ENCODE results near the gene C5orf63. TPM values are rescaled to one million over a fixed set of nuclear protein-coding genes. Genes with fewer than 3 reads are reported as not detected.
"Not testable (repeated sequence)": the region's sequence is repeated elsewhere in the genome, so short reads cannot be mapped to it uniquely, and the experiment has no call there.

The C5orf63 gene
- polyA plus RNA-seq, 4 donors, result 8.8 to 21.1 (median 13.1) TPM

DNA sequence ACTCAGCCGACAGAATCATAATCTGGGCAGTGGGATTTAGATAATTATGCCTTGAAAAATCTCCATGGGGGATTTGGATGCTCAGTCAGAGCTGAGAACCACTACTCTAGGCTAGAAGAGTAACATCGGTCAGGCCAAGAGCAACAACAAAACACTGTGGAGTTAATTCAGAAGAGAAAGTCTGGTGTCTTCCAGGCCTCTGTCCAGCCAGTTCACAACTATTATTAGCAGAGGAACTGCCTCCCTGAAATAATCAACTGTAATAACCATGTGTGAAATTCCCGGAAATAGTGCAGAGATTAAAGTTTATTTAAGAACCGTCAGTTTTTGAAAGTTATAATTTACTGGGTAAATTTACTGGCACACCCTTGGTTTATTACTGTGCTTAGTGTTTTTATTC is 34.8 kb downstream of the C5orf63 start:
- no peak for DNase-seq (ENCODE audit: low read depth in 4 of 4, low spot score in 3 of 4)

GRCh38 chr5:127031863-127032232 is 41.5 kb downstream of the C5orf63 start:
- DNase-seq (ENCODE audit: low read depth in 4 of 4, low spot score in 3 of 4), result no peak

DNA sequence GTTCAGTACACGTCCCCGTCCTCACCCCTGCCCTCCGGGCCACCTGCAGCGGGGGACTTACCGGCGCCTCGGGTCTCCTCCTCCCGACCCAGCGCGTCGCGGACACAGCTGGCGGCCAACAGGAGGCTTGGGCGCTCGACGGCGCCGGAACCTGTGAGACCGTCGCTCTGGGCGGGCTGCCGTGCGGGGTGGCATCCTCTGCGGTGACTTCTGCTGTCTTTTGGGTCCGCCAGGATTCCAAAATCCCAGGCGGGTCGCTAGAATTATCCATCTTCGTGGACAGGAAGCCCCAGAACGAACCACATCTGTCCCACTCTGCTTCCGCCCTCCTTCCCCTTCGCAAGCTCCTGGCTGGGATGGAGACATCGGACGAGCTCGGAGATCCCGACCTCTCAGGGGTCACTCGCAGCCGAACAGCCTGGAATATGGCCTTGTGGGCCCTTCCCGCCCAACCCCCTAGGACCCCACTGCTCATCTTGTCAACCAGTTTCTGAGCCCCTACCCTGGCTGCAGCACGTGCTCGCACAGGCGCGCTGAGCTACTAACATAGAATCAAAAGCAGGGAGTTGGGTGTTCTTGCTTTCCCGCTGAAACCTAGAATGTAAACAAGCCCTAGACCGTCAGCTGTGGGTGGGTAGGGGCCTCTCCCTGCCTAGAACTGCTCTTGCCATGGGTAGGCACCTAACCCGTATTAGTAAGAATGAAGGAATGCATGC is 42.0 kb downstream of the C5orf63 start:
- DNase-seq (ENCODE audit: low read depth in 4 of 4, low spot score in 3 of 4), result no peak

GRCh38 chr5:127030259-127031146 is 42.8 kb downstream of the C5orf63 start, which contains the start of gene MARCHF3:
Gene MARCHF3, minus strand, starts transcription at chr5:127030558. Its CDS starts 112,387 bp downstream, at chr5:126918171.
- DNase-seq (ENCODE audit: low read depth in 4 of 4, low spot score in 3 of 4), result peak; percentile 89 to 93 (median 92)

GRCh38 chr5:127029581-127030258 is 43.6 kb downstream of the C5orf63 start:
- peak in 3 of 4 donors; percentile 31 to 49 (median 39) for DNase-seq (ENCODE audit: low read depth in 4 of 4, low spot score in 3 of 4)

DNA sequence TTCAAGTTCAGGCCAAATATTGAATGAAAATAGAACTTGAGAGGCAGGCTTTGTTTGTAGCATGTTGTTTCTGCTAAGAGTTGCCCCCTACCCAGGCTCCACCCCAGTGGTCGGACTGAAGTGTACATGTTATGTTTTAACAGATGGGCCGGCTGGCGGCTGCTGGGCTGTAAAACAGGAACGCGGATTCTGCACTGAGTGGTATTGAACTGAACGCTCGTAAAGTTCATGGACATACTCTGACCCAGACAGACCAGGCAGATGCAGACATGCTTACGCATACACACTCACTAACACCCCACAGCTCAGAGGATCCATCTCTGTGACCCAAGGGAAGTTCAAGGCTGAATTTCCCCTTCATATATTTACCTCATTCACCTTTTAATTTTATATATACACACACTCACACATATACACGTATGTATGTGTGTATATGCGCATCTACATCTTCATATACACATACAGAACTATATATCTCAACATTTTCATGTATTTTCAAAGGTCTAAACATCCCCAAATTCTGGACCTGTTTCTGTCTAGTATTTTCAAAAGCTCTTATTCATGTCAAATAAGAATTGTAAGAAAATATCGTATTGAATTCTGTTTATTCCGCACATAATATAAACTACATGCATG is 44.4 kb downstream of the C5orf63 start:
- peak in 1 of 4 donors; percentile 12 for DNase-seq (ENCODE audit: low read depth in 4 of 4, low spot score in 3 of 4)

DNA sequence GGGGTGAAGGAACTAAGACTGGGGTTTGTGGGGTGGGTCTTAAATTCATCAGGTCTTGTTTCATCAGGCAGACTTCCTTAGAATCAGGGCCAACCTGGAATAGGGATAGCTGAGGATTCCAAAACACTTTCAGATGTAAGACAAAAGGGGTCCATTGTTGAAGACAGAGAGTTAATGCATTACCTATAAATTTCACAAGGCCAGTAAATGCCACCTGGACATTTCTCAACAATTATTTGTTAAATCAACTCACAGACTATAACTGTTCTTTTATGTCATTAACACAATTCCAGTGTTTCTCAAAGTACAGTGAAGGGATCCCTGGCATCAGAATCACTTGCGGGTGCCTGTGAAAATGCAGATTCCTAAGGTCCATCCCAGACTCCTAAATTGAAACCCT is 45.8 kb downstream of the C5orf63 start:
- DNase-seq (ENCODE audit: low read depth in 4 of 4, low spot score in 3 of 4), result no peak

DNA sequence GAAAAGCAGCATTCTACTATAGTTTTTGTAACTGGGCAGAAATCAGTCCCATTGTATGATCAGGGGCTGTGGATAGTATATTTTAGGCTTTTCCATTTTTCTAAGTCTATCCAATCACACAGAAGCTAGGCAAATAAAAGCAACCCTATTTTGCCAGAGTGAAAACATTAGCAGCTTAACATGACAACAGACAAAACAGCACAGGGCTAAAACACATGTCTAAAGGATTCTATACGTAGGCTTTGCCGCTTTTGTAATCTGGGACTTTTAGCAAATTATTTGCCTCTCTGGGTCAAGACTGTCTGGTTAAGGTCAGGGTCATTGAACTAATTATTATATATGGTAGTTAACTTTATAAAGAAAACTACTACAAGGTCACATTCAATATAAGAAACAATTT is 47.1 kb downstream of the C5orf63 start:
- DNase-seq (ENCODE audit: low read depth in 4 of 4, low spot score in 3 of 4), result no peak

DNA sequence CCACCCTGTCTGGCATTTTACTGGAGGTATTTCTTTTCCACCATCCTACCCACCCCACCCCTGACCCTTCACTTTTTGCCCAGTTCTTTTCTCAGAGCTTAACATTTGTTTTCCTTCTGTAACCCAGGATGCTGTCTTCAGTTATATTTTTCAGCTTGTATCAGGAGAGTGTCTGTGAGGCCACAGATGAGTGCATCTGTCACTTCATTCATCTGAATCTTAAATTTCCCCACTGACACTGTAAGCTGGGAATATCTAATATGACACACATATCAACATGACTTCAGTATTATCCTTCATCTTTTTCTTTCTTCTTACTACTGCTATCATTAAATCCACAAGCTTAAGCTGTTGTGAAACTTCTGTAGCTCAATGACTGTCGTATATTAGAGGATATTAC is 47.8 kb downstream of the C5orf63 start:
- DNase-seq (ENCODE audit: low read depth in 4 of 4, low spot score in 3 of 4), result no peak

DNA sequence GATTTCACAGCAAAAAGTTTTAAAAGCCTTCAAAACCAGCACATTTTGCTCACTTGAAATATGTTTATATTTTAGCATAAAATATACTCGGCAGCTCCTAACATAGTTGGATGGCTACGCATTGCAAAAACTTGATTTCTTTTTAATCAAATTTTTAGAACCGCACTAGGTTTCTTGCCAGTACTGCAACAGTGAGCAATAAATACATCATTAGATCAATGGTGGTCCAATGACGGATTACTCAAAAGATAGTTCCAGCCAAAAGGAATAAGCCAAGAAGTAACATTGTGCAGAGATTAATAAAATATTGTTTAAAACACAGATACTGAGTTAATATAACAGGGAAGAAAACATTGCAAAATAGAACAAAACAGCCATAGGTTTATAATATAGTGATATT is 48.5 kb downstream of the C5orf63 start:
- DNase-seq (ENCODE audit: low read depth in 4 of 4, low spot score in 3 of 4), result no peak

DNA sequence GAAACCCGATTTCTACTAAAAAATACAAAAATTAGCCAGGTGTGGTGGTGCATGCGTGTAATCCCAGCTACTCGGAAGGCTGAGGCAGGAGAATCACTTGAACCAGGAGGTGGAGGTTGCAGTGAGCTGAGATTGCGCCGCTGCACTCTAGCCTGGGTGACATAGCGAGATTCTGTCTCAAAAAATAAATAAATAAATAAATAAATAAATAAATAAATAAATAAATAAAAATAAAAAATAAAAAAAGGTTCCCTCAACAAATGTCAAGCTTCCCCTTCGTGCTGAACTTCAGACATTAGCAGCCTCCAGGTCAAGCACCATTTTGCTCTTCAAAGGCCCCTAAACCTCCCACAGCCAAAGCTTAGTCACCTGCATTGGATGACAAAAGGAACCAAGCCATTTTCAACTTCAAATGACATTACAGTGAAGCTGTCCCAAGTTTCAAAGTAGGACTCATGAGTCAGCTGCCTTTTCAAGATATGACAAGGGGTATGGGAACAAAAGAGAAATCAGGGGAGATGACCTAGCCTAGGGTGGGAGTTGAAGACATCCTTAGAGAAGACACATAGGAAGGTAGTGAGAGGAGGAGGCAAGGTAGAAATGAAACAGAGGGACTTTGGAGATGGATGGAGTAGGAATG is 49.6 kb downstream of the C5orf63 start:
- DNase-seq (ENCODE audit: low read depth in 4 of 4, low spot score in 3 of 4), result not testable (repeated sequence)

- DNase-seq (ENCODE audit: low read depth in 4 of 4, low spot score in 3 of 4), result no peak
Measured at GRCh38 chr5:127022846-127023245, 50.5 kb downstream of the C5orf63 start.

GRCh38 chr5:127019928-127020327 is 53.4 kb downstream of the C5orf63 start:
- no peak for DNase-seq (ENCODE audit: low read depth in 4 of 4, low spot score in 3 of 4)

- not testable (repeated sequence) for DNase-seq (ENCODE audit: low read depth in 4 of 4, low spot score in 3 of 4)
Measured at GRCh38 chr5:127016722-127017121, 56.6 kb downstream of the C5orf63 start.

GRCh38 chr5:127015716-127016115 is 57.6 kb downstream of the C5orf63 start:
- no peak for DNase-seq (ENCODE audit: low read depth in 4 of 4, low spot score in 3 of 4)

GRCh38 chr5:127014573-127014972 is 58.7 kb downstream of the C5orf63 start:
- DNase-seq (ENCODE audit: low read depth in 4 of 4, low spot score in 3 of 4), result no peak

- DNase-seq (ENCODE audit: low read depth in 4 of 4, low spot score in 3 of 4), result no peak
Measured at GRCh38 chr5:127013407-127013806, 59.9 kb downstream of the C5orf63 start.

DNA sequence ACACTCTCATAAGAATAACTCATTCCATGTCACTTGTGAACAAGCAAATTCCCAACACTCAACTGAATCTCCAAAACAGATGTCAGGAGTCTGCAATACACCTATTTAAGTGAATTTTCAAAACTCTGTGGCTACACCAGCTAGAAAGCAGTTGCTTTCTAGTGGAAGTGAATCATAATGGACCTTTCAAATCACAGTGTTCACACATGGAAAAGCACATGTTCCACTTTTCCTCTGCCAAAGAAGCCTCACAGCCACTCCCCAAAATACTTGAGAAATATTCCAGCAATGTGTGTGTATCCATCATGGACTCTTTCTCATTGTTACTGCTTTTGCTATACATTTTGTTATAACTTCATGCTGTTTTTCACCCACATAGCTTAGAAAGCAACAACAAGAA is 60.4 kb downstream of the C5orf63 start:
- no peak for DNase-seq (ENCODE audit: low read depth in 4 of 4, low spot score in 3 of 4)

DNA sequence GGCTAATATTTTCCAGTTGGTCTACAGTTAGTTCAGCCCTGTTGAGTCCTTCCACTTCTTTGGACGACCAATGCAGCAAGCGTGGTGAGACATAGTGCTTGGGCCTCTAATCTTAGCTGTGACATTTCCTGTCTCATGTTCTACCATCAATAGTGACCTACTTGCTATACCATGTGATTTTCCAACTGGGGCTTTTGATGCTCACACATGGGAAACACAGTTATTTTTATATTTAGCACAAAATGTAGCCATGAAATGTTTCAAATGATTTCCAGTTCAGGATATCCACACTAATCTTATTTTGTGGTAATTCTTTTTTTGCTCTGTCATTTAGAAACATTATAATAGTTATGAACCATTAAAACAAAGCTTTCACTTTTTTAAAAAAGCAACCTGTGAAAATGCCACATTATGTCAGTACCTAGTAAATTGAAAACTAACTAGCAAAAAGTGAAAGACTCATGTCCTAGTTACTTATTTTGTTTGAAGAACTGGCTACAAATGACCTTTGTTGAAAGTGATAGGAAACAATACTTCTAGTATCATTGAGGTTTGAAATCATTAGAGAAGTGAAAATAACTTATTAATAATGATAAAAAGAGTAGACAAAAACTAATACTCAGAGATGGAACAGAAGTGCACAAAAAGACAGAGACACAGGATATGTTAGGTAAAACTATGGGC is 61.2 kb downstream of the C5orf63 start:
- no peak for DNase-seq (ENCODE audit: low read depth in 4 of 4, low spot score in 3 of 4)

- no peak for DNase-seq (ENCODE audit: low read depth in 4 of 4, low spot score in 3 of 4)
Measured at GRCh38 chr5:127011153-127011552, 62.1 kb downstream of the C5orf63 start.

Data from left renal pelvis (tissue), 4 donors.